ENCODE measurements around the gene ZNF549.

DNA sequence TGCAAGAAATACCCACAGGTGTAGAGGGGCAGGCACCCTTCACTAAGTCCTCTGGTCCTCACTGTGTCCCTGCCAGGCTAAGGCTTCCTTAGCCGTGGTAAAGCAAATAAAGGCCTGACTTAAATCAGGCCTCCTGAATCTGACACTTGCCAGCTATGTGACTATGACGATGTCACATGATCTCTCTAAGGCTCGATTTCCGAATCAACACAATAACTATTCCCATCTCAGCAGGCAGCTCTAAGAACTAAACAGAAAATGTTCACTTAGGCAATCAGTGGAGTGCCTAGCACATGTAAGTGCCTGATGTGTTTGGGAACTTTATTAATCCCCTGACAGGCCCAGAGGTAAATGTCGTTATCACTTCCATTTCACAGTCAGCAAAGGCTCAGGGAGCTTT is 30.5 kb downstream of the ZNF549 start:
- TF ChIP-seq POLR2A (IDR thresholded peaks at IDR 0.05; ENCODE audit: low read length) (no peak), GATA1 (IDR thresholded peaks at IDR 0.05; ENCODE audit: low read depth, low read length) (no peak)

All from erythroblast (primary cell).